Psoas muscle (tissue), 8 donors: ENCODE results near the gene IP6K3. TPM values are rescaled to one million over a fixed set of nuclear protein-coding genes. Genes with fewer than 3 reads are reported as not detected.

ENCODE experiments used
- ATAC-seq, 4 donors: fragments of 200-7000 bp; cut with Tn5 transposase; one replicate each; pipeline ENCODE4 v1.9.1; 2020; ENCODE audit warnings: moderate library complexity in 3 of 4, mild to moderate bottlenecking in 2 of 4
- DNase-seq, 2 donors: peaks; one replicate each; pipeline ENCODE4 v3.0.0-alpha.2; 2020
- H3K27ac ChIP-seq: fragments of 200-600 bp; one replicate; pipeline ENCODE4 v1.8.0; 2022
- H3K27me3 ChIP-seq, 3 donors: fragments of 200-600 bp in 1 of 3; one replicate each; pipeline versions ENCODE4 v1.6.1 to v1.8.0; 2013 to 2022; ENCODE audit warnings: low read length in 2 of 3, mild to moderate bottlenecking in 2 of 3, moderate library complexity in 1 of 3; ENCODE audit not compliant: insufficient read depth in 3 of 3
- H3K36me3 ChIP-seq, 2 donors: fragments of 200-600 bp in 1 of 2; one replicate each; pipeline versions ENCODE4 v1.6.1 to v1.8.0; 2013 to 2022; ENCODE audit warnings: low read depth in 1 of 2, mild to moderate bottlenecking in 1 of 2, moderate library complexity in 1 of 2; ENCODE audit not compliant: insufficient read depth in 1 of 2
- H3K4me1 ChIP-seq: fragments of 200-600 bp; one replicate; pipeline ENCODE4 v1.8.0; 2022
- H3K4me3 ChIP-seq: fragments of 200-600 bp; one replicate; pipeline ENCODE4 v1.8.0; 2022; ENCODE audit warnings: mild to moderate bottlenecking
- H3K9me3 ChIP-seq: fragments of 200-600 bp; one replicate; pipeline ENCODE4 v1.8.0; 2022
- CTCF ChIP-seq: fragments of 200-600 bp; IDR thresholded peaks from one replicate; pipeline ENCODE4 v1.8.0; 2022; ENCODE audit warnings: antibody characterized with exemption
- WGBS, 3 donors: extraction: QIAGEN DNeasy Blood & Tissue Kit; methylation state at CpG; one replicate each; pipeline versions ENCODE4 v1.1.6 to v1.1.7; 2013; 5-methylcytosine and 5-hydroxymethylcytosine counted together
- intact Hi-C, 2 donors: fragments of 100-400 bp; cut with DNase I; formaldehyde crosslinking; loops; one replicate each; pipeline versions ENCODE4 v1.11.0 to v1.14.2; 2022
- polyA plus RNA-seq, 3 donors: library from polyadenylated mRNA; stranded (reverse); fragments of 200-250 nt; gene quantifications; one replicate each; pipeline ENCODE4 v1.2.3, GENCODE V29; 2013
- total RNA-seq, 4 donors: library from RNA; stranded (reverse); fragmentation: NEBNext Ultra II Directional in 2 of 4; extraction: Animal tissue kit (Norgen Biotek cat#: 25700) in 2 of 4; gene quantifications; one replicate each; pipeline versions ENCODE4 v1.2.1 to v1.2.4, GENCODE V29; 2021 to 2023
- donor health status: healthy with polysubstance abuse.
- donor health status: DM: no; HTN: no; CAD: no; lungs with moderate emphysema.
- donor health status: Bipolar disorder and iron deficiency.
- donor health status: healthy.
- donor health status: DM: yes; HTN: yes; CAD: no.
- donor health status: DM: no; HTN: no; CAD: no.
- donor health status: DM: no; HTN: no; CAD: no.
- donor health status: DM: yes; HTN: yes; CAD: no.

Gene IP6K3
- total and polyA plus RNA-seq, 7 donors, result 95.7 to 363 (median 220) TPM

GRCh38 chr6:33732385-33732784 is 14.3 kb downstream of the IP6K3 start:
- DNase-seq (peak in 1 of 2 donors; percentile 82), ATAC-seq (peak; percentile 21 to 42 (median 28))
- H3K9me3 ChIP-seq, result no peaks in the 10 kb centered on the region
- H3K4me3 ChIP-seq, result peak overlapping the region; percentile 72
- no peak for TF ChIP-seq CTCF
- H3K36me3 ChIP-seq, result peaks cover 0 to 86% of the 10 kb centered on the region in 2 donors
- H3K4me1 ChIP-seq, result peaks cover 93% of the 10 kb centered on the region
- H3K27ac ChIP-seq, result peak overlapping the region; percentile 100
- H3K27me3 ChIP-seq, result no peaks in the 10 kb centered on the region
- intact Hi-C loops, result no loop called here
- WGBS, 3 donors, result 35 to 60% (median 37%) methylated on average over 6 of the region's 6 CpGs

GRCh38 chr6:33731751-33732282 is 14.9 kb downstream of the IP6K3 start:
- Histone ChIP-seq H3K9me3 (no peaks in the 10 kb centered on the region), H3K27me3 (no peaks in the 10 kb centered on the region), H3K27ac (peak overlapping the region; percentile 100), H3K4me1 (peaks cover 93% of the 10 kb centered on the region), H3K36me3 (peaks cover 0 to 86% of the 10 kb centered on the region in 2 donors), H3K4me3 (peak overlapping the region; percentile 48)
- no peak for TF ChIP-seq CTCF
- WGBS, 3 donors, result 25 to 34% (median 32%) methylated on average over 9 of the region's 9 CpGs
- DNase-seq (peak; percentile 78 to 94), ATAC-seq (peak; percentile 52 to 69 (median 60))
- intact Hi-C loops, result no loop called here

GRCh38 chr6:33731035-33731434 is 15.7 kb downstream of the IP6K3 start:
- TF ChIP-seq CTCF, result no peak
- Histone ChIP-seq H3K27me3 (no peaks in the 10 kb centered on the region), H3K9me3 (no peaks in the 10 kb centered on the region), H3K4me1 (peaks cover 86% of the 10 kb centered on the region), H3K27ac (peak overlapping the region; percentile 100), H3K36me3 (peaks cover 2 to 86% of the 10 kb centered on the region in 2 donors), H3K4me3 (peak overlapping the region; percentile 48)
- 54 to 75% (median 61%) methylated on average over 7 of the region's 7 CpGs for WGBS, 3 donors
- DNase-seq (peak in 1 of 2 donors; percentile 63), ATAC-seq (no peak)
- intact Hi-C loops, result no loop called here

GRCh38 chr6:33730611-33731010 is 16.1 kb downstream of the IP6K3 start:
- no peaks in the 10 kb centered on the region for H3K9me3 ChIP-seq
- peak overlapping the region; percentile 100 for H3K27ac ChIP-seq
- WGBS, 3 donors, result 35 to 59% (median 38%) methylated on average over 10 of the region's 10 CpGs
- peaks cover 82% of the 10 kb centered on the region for H3K4me1 ChIP-seq
- ATAC-seq (peak in 3 of 4 donors; percentile 17 to 33 (median 30)), DNase-seq (peak in 1 of 2 donors; percentile 82)
- TF ChIP-seq CTCF, result no peak
- H3K27me3 ChIP-seq, result no peaks in the 10 kb centered on the region
- intact Hi-C loops, result no loop called here
- H3K4me3 ChIP-seq, result peak overlapping the region; percentile 48
- peaks cover 3 to 86% of the 10 kb centered on the region in 2 donors for H3K36me3 ChIP-seq

GRCh38 chr6:33729059-33729458 is 17.6 kb downstream of the IP6K3 start:
- 73 to 87% (median 74%) methylated on average over 6 of the region's 6 CpGs for WGBS, 3 donors
- Histone ChIP-seq H3K27ac (peak overlapping the region; percentile 100), H3K27me3 (no peaks in the 10 kb centered on the region)

More at GRCh38 chr6:33729059-33729458, 17.6 kb downstream of the IP6K3 start:
- intact Hi-C loops, result no loop called here
- no peak for DNase-seq
- Histone ChIP-seq H3K9me3 (no peaks in the 10 kb centered on the region), H3K36me3 (peaks cover 3 to 85% of the 10 kb centered on the region in 2 donors), H3K4me1 (peaks cover 66% of the 10 kb centered on the region), H3K4me3 (no peak overlapping the region)
- TF ChIP-seq CTCF, result no peak
- ATAC-seq, result no peak
